Lower leg skin (tissue), 4 donors: ENCODE measurements around the gene IFNL4. TPM values are rescaled to one million over a fixed set of nuclear protein-coding genes. Genes with fewer than 3 reads are reported as not detected.
"Not testable (repeated sequence)": the region's sequence is repeated elsewhere in the genome, so short reads cannot be mapped to it uniquely, and the experiment has no call there.

Source experiments
- DNase-seq, 2 donors: peaks; one replicate each; pipeline ENCODE4 v3.0.0-alpha.2; 2019; ENCODE audit warnings: low spot score in 2 of 2
- H3K4me3 ChIP-seq: fragments of 200-600 bp; sonication (generic); 2 replicates; pipeline ENCODE4 v1.5.1; 2017; ENCODE audit warnings: mild to moderate bottlenecking, low read depth; ENCODE audit not compliant: poor library complexity, severe bottlenecking
- POLR2A ChIP-seq, 2 donors: fragments of 450-650 bp; IDR thresholded peaks; one replicate each; pipeline ENCODE4 v1.6.1; 2016 to 2017; ENCODE audit warnings: antibody characterized with exemption in 2 of 2, mild to moderate bottlenecking in 1 of 2, moderate library complexity in 1 of 2
- WGBS, 2 donors: methylation state at CpG; one replicate each; pipeline ENCODE4 v1.1.5; 2018; 5-methylcytosine and 5-hydroxymethylcytosine counted together
- intact Hi-C: fragments of 100-400 bp; cut with DNase I; formaldehyde crosslinking; loops from one replicate; pipeline ENCODE4 v1.15.0; 2023; ENCODE audit warnings: low total_unique reads
- total RNA-seq, 4 donors: library from RNA; depleted of rRNA; stranded (reverse); fragments of >200 nt; gene quantifications; one replicate each; pipeline ENCODE4 v1.1.0, GENCODE V29; 2016
- TF ChIP-seq, protein P1 (sequence below), 3 donors: fragments of 450-650 bp; IDR thresholded peaks; one replicate each; pipeline ENCODE4 v1.5.1; 2016; ENCODE audit warnings: antibody characterized with exemption in 3 of 3, mild to moderate bottlenecking in 3 of 3, moderate library complexity in 2 of 3

Gene IFNL4
- total RNA-seq, 4 donors from 2014 or later: not detected

GRCh38 chr19:39284032-39284431 is 35.4 kb upstream of the IFNL4 start:
- intact Hi-C loops: no loop called here
- H3K4me3 ChIP-seq: no peak overlapping the region
- 85 to 90% methylated on average over 1 of the region's 1 CpG for WGBS, 2 donors
- no peak for DNase-seq
- TF ChIP-seq, protein P1, sequence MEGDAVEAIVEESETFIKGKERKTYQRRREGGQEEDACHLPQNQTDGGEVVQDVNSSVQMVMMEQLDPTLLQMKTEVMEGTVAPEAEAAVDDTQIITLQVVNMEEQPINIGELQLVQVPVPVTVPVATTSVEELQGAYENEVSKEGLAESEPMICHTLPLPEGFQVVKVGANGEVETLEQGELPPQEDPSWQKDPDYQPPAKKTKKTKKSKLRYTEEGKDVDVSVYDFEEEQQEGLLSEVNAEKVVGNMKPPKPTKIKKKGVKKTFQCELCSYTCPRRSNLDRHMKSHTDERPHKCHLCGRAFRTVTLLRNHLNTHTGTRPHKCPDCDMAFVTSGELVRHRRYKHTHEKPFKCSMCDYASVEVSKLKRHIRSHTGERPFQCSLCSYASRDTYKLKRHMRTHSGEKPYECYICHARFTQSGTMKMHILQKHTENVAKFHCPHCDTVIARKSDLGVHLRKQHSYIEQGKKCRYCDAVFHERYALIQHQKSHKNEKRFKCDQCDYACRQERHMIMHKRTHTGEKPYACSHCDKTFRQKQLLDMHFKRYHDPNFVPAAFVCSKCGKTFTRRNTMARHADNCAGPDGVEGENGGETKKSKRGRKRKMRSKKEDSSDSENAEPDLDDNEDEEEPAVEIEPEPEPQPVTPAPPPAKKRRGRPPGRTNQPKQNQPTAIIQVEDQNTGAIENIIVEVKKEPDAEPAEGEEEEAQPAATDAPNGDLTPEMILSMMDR (IDR thresholded peaks at IDR 0.05): no peak
- no peak for TF ChIP-seq POLR2A (IDR thresholded peaks at IDR 0.05)

DNA sequence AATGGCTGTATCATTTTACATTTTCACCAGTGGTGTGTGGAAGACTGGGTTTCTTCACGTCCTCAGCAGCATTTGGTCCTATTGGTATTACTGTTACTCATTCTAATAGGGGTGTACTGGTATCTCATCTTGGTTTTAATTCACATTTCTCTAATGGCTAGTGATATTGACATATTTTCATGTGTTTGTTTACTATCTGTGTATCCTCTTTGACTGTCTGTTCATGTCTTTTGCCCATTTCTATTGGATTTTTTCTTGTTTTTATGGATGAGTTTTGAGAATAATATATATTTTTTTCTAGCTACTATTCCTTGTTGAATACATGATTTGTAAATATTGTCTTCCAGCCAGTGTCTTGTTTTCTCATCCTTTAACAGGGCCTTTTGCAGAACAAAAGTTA is 33.4 kb upstream of the IFNL4 start:
- TF ChIP-seq, protein P1 (IDR thresholded peaks at IDR 0.05): no peak
- no peak for TF ChIP-seq POLR2A (IDR thresholded peaks at IDR 0.05)
- H3K4me3 ChIP-seq: no peak overlapping the region
- WGBS, 2 donors: 65 to 66% methylated on average over 1 of the region's 1 CpG
- intact Hi-C loops: no loop called here
- DNase-seq: no peak

DNA sequence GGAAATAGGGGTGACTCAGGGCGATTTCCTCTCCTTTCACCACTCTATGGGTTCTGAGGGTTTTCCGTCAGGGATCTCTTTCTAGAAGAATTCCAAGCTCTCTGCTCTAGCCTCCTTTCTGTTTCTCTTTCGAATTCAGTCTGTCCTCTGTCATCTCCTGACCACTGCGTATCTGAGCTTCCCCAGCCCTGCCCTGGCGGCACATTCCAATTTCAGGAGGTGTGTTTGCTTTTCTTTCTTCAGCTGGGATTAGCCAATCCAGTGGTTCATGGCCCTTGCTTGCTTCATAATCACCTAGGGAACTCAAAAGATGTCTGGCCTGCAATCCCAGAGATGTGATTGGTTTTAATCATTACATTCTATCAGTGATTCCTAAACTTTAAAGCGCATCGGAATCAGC is 28.9 kb upstream of the IFNL4 start:
- WGBS, 2 donors: 87 to 89% methylated on average over 7 of the region's 7 CpGs
- no peak for TF ChIP-seq POLR2A (IDR thresholded peaks at IDR 0.05)
- TF ChIP-seq, protein P1 (IDR thresholded peaks at IDR 0.05): no peak
- DNase-seq: peak in 1 of 2 donors; percentile 43

GRCh38 chr19:39276740-39277139 is 28.1 kb upstream of the IFNL4 start:
- DNase-seq: no peak

More for the DNA sequence above, 28.9 kb upstream of the IFNL4 start:
- H3K4me3 ChIP-seq: no peak overlapping the region
- intact Hi-C loops: no loop called here

GRCh38 chr19:39275578-39275977 is 26.9 kb upstream of the IFNL4 start:
- no peak overlapping the region for H3K4me3 ChIP-seq
- 79 to 81% methylated on average over 5 of the region's 5 CpGs for WGBS, 2 donors
- intact Hi-C loops: no loop called here
- TF ChIP-seq, protein P1 (IDR thresholded peaks at IDR 0.05): no peak
- no peak for TF ChIP-seq POLR2A (IDR thresholded peaks at IDR 0.05)
- no peak for DNase-seq

More at GRCh38 chr19:39276740-39277139, 28.1 kb upstream of the IFNL4 start:
- TF ChIP-seq, protein P1 (IDR thresholded peaks at IDR 0.05): no peak
- TF ChIP-seq POLR2A (IDR thresholded peaks at IDR 0.05): no peak
- H3K4me3 ChIP-seq: no peak overlapping the region
- WGBS, 2 donors: 91 to 97% methylated on average over 5 of the region's 5 CpGs
- intact Hi-C loops: no loop called here

GRCh38 chr19:39273859-39274258 is 25.2 kb upstream of the IFNL4 start:
- DNase-seq: peak in 1 of 2 donors; percentile 15
- intact Hi-C loops, H3K4me3 ChIP-seq: not testable (repeated sequence)
- WGBS, 2 donors: 81 to 91% methylated on average over 5 of the region's 5 CpGs
